ENCODE measurements around the gene SOX8.

Gene SOX8

DNA sequence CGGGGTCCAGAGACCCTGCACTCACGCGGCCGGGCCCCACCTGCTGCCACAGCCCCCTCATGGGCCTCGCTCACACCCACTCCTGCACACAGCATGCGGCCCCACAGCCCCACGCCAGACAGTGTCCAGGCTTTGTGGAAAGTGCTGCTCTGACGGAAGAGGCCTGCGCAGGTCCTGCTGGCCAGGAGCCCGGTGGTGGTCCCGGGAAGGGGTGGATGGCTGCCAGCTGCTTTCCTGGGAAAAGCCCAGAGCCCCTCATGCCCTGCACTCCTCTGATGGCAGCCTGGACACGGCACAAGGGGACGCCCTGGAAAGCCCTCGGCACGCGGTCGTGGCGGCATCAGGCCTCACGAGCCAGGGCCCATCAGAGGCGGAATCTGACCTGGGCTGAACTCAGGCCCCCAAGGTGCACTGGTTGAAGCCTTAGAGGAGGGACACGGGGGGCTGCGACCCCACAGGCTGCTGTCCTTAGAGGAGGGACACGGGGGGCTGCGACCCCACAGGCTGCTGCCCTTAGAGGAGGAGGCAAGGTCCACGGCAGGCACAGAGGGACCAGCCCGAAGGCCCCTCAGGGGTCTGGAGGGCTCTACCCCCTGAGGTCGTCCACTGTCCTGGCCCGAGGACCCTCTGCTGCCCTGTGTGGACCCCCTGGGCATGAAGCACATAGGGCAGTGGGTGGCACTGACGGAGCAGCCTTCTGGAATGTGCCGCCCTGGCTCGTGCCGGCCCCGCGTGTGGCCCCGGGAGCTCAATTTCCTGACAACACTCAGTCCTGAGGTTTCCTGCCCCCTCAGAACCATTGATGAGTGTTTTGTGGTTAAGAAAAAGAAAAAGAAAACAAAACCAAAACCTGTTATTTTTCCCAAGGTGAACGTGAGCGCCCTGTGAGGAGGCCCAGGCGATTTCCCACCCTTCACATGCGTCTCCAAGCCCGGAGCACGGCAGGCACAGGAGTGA, 22.1 kb downstream of the SOX8 start:
- no peak for TF ChIP-seq EZH2phosphoT487 (conservative IDR thresholded peaks at IDR 0.05; ENCODE audit: low read length)
- TF ChIP-seq, protein P1, sequence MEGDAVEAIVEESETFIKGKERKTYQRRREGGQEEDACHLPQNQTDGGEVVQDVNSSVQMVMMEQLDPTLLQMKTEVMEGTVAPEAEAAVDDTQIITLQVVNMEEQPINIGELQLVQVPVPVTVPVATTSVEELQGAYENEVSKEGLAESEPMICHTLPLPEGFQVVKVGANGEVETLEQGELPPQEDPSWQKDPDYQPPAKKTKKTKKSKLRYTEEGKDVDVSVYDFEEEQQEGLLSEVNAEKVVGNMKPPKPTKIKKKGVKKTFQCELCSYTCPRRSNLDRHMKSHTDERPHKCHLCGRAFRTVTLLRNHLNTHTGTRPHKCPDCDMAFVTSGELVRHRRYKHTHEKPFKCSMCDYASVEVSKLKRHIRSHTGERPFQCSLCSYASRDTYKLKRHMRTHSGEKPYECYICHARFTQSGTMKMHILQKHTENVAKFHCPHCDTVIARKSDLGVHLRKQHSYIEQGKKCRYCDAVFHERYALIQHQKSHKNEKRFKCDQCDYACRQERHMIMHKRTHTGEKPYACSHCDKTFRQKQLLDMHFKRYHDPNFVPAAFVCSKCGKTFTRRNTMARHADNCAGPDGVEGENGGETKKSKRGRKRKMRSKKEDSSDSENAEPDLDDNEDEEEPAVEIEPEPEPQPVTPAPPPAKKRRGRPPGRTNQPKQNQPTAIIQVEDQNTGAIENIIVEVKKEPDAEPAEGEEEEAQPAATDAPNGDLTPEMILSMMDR (IDR thresholded peaks at IDR 0.05; ENCODE audit: insufficient read depth, low read length, poor library complexity, severe bottlenecking): no peak
- H3K9me3 ChIP-seq (ENCODE audit: insufficient read depth, low read length): no peaks in the 10 kb centered on the region
- no peak overlapping the region for H3K27ac ChIP-seq (ENCODE audit: low read depth, low read length)
- H2AFZ ChIP-seq (ENCODE audit: low read depth, low read length, severe bottlenecking): no peak overlapping the region
- no peaks in the 10 kb centered on the region for H3F3A ChIP-seq (ENCODE audit: insufficient read depth)
- H3K79me2 ChIP-seq (ENCODE audit: insufficient read depth, low read length): no peaks in the 10 kb centered on the region
- no peaks in the 10 kb centered on the region for H3K36me3 ChIP-seq (ENCODE audit: low read length)
- H3K9ac ChIP-seq (ENCODE audit: low read length): no peak overlapping the region
- no peak overlapping the region for H3K4me2 ChIP-seq (ENCODE audit: low read depth, low read length, poor library complexity, severe bottlenecking)
- no peaks in the 10 kb centered on the region for H3K9me2 ChIP-seq (replicated peaks; ENCODE audit: insufficient read depth, low read length)
- H4K20me1 ChIP-seq (ENCODE audit: low read depth, low read length): no peaks in the 10 kb centered on the region
- H3K27me3 ChIP-seq (ENCODE audit: low read length): no peaks in the 10 kb centered on the region
- H3K4me3 ChIP-seq (ENCODE audit: insufficient read depth, low read length, poor library complexity, severe bottlenecking): no peak overlapping the region

DNA sequence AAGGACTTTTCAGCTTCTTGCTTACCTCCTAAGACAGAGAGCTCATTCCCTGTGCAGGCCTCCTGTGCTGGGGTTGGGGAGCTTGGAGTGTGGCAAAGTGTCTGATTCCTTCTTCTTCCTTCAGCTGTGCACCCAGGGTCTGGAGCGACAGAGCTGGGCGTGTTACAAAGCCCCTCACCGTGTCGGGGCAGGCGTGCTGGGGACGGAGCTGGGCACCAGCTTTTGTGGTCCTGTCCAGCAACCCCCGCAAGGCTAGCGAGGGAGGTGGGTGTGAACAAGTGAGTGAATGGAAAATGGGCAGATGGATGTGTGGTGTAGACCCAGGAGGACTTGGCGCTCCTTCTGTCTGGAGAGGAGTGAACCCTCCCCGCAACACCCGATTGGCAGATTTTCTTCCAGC, 23.7 kb downstream of the SOX8 start:
- Histone ChIP-seq H3K9me3 (ENCODE audit: insufficient read depth, low read length) (no peaks in the 10 kb centered on the region), H2AFZ (ENCODE audit: low read depth, low read length, severe bottlenecking) (no peak overlapping the region), H3K4me3 (ENCODE audit: insufficient read depth, low read length, poor library complexity, severe bottlenecking) (no peak overlapping the region), H3K4me2 (ENCODE audit: low read depth, low read length, poor library complexity, severe bottlenecking) (no peak overlapping the region), H3K79me2 (ENCODE audit: insufficient read depth, low read length) (no peaks in the 10 kb centered on the region), H4K20me1 (ENCODE audit: low read depth, low read length) (no peaks in the 10 kb centered on the region), H3F3A (ENCODE audit: insufficient read depth) (no peaks in the 10 kb centered on the region), H3K27ac (ENCODE audit: low read depth, low read length) (no peak overlapping the region), H3K9me2 (replicated peaks; ENCODE audit: insufficient read depth, low read length) (no peaks in the 10 kb centered on the region), H3K27me3 (ENCODE audit: low read length) (no peaks in the 10 kb centered on the region), H3K36me3 (ENCODE audit: low read length) (no peaks in the 10 kb centered on the region), H3K9ac (ENCODE audit: low read length) (no peak overlapping the region)
- TF ChIP-seq EZH2phosphoT487 (conservative IDR thresholded peaks at IDR 0.05; ENCODE audit: low read length): no peak
- TF ChIP-seq, protein P1 (IDR thresholded peaks at IDR 0.05; ENCODE audit: insufficient read depth, low read length, poor library complexity, severe bottlenecking): no peak

DNA sequence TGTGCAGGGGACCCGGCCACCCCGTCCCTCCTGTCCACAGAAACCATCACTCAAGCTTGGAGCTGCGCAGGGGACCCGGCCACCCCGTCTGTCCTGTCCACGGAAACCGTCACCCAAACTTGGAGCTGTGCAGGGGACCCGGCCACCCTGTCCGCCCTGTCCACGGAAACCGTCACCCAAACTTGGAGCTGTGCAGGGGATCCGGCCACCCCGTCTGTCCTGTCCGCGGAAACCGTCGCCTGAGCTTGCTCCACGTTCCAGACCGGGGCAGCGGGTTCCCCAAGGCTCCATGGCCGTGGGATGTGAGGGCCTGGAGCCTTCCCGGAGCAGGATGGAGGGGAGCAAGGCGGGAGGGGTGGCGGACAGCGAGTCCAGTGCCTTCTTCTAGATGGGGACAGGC, 25.2 kb downstream of the SOX8 start:
- Histone ChIP-seq H2AFZ (ENCODE audit: low read depth, low read length, severe bottlenecking) (no peak overlapping the region), H3K9ac (ENCODE audit: low read length) (no peak overlapping the region), H4K20me1 (ENCODE audit: low read depth, low read length) (no peaks in the 10 kb centered on the region), H3F3A (ENCODE audit: insufficient read depth) (no peaks in the 10 kb centered on the region), H3K27me3 (ENCODE audit: low read length) (no peaks in the 10 kb centered on the region), H3K9me2 (replicated peaks; ENCODE audit: insufficient read depth, low read length) (no peaks in the 10 kb centered on the region), H3K79me2 (ENCODE audit: insufficient read depth, low read length) (no peaks in the 10 kb centered on the region), H3K4me2 (ENCODE audit: low read depth, low read length, poor library complexity, severe bottlenecking) (no peak overlapping the region), H3K9me3 (ENCODE audit: insufficient read depth, low read length) (no peaks in the 10 kb centered on the region), H3K36me3 (ENCODE audit: low read length) (no peaks in the 10 kb centered on the region), H3K27ac (ENCODE audit: low read depth, low read length) (no peak overlapping the region), H3K4me3 (ENCODE audit: insufficient read depth, low read length, poor library complexity, severe bottlenecking) (no peak overlapping the region)
- TF ChIP-seq, protein P1 (IDR thresholded peaks at IDR 0.05; ENCODE audit: insufficient read depth, low read length, poor library complexity, severe bottlenecking): no peak
- no peak for TF ChIP-seq EZH2phosphoT487 (conservative IDR thresholded peaks at IDR 0.05; ENCODE audit: low read length)

All from SU-DHL-6 (cell line).